Uterus (tissue), 2 donors: Measurements from ENCODE around the gene RABGAP1L.

Source experiments
- POLR2A ChIP-seq, 2 donors: fragments of 450-650 bp; IDR thresholded peaks; one replicate each; pipeline ENCODE4 v1.6.1; 2016; ENCODE audit warnings: antibody characterized with exemption in 2 of 2, mild to moderate bottlenecking in 1 of 2, moderate library complexity in 1 of 2
- TF ChIP-seq, protein P1 (sequence below), 4 experiments: fragments of 200-600 bp in 2 of 4; fragments of 450-650 bp in 2 of 4; sonication (generic) in 2 of 4; IDR thresholded peaks; one replicate each; pipeline ENCODE4 v1.5.1; 2016 to 2019; ENCODE audit warnings: antibody characterized with exemption in 4 of 4, mild to moderate bottlenecking in 2 of 4, moderate library complexity in 1 of 4

DNA sequence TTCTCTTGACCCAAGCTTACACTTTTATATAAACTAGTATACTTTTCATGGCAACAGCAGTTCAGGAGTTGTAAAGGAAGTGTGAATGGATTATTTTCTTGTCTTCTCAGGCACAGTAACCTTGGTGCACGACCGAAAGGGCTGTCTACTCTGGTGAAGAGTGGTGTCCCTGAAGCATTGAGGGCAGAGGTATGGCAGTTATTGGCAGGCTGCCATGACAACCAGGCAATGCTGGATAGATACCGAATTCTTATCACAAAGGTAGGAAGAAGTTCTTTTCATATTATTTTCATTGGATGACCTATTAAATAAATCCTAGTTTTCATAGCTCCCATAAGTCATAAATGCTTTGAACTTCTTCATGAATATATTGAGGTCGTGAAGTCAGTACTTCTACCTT lies 234.6 kb downstream of the RABGAP1L start:
- no peak for TF ChIP-seq POLR2A (IDR thresholded peaks at IDR 0.05)
- TF ChIP-seq, protein P1, sequence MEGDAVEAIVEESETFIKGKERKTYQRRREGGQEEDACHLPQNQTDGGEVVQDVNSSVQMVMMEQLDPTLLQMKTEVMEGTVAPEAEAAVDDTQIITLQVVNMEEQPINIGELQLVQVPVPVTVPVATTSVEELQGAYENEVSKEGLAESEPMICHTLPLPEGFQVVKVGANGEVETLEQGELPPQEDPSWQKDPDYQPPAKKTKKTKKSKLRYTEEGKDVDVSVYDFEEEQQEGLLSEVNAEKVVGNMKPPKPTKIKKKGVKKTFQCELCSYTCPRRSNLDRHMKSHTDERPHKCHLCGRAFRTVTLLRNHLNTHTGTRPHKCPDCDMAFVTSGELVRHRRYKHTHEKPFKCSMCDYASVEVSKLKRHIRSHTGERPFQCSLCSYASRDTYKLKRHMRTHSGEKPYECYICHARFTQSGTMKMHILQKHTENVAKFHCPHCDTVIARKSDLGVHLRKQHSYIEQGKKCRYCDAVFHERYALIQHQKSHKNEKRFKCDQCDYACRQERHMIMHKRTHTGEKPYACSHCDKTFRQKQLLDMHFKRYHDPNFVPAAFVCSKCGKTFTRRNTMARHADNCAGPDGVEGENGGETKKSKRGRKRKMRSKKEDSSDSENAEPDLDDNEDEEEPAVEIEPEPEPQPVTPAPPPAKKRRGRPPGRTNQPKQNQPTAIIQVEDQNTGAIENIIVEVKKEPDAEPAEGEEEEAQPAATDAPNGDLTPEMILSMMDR (IDR thresholded peaks at IDR 0.05): no peak
